ENCODE results near the gene RND2.

RND2 gene

GRCh38 chr17:43079641-43080302, 54.7 kb downstream of the RND2 start:
- DNase-seq (ENCODE audit: low spot score) = no peak

All from HuH-7.5 (cell line).